Measurements from ENCODE around the gene SLC39A11.
"Not testable (repeated sequence)": the region's sequence is repeated elsewhere in the genome, so short reads cannot be mapped to it uniquely, and the experiment has no call there.

The SLC39A11 gene

DNA sequence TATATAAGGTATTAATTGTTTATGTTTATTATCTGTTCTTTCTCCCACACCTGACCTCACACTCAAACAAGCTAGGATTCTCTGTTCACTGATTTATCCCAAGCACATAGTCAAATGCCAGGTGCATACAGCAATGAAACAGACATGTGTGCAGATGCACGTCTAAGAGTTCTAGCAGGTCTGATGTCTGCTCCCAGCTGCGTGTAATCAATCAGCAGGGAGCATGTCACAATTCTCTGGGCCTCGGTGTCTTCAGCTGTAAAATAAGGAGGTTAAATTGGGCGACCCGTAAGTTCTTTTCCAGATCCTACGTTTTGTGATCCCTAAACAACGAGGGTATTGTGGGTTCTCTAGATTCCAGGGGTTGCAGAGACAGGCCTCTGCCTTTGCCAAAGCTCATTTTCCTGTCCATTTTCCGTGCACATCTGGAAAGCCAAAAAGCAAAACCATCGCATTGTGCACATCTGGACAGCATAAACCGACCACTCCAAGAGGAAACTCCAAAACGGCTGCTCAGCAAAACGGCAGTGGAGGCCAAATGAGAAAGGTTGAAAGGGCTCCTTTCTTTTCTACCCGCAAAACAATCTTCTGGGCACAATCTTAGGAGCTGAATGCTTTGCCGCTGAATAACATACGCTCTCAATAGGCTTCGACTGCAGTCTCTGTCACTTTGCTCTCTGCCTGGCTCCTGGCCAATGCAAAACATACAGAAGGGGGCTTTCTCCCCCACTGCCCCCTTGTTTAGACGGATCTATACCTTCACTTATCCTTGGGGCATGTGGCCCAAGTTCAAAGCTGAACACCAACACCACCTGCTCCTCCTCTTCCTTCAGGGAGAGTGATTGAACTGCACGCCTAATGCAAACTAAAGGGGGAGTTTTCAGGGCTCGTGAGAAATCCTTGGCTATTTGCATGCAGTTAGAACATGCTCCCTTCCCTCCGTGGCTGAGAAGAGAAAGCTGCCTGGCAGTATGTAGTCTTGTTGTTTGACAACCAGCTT is 426.3 kb downstream of the SLC39A11 start:
- no peak for DNase-seq

DNA sequence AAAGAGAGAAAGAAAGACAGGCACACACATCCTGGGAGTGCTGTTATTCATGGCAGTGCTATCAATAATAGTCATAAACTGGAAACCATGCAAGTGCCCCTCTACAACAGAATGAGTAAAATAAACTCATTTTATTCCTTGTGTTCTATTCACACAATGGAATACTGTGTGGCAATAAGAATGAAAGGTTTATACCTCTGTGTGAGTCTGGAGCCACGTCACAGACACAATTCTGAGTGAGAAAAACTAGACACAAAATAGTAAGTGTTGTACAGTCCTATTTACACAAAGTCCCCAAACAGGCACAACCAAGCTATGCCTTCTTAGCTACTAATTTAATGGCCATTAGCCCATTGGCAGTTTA is 429.7 kb downstream of the SLC39A11 start:
- DNase-seq, result no peak

DNA sequence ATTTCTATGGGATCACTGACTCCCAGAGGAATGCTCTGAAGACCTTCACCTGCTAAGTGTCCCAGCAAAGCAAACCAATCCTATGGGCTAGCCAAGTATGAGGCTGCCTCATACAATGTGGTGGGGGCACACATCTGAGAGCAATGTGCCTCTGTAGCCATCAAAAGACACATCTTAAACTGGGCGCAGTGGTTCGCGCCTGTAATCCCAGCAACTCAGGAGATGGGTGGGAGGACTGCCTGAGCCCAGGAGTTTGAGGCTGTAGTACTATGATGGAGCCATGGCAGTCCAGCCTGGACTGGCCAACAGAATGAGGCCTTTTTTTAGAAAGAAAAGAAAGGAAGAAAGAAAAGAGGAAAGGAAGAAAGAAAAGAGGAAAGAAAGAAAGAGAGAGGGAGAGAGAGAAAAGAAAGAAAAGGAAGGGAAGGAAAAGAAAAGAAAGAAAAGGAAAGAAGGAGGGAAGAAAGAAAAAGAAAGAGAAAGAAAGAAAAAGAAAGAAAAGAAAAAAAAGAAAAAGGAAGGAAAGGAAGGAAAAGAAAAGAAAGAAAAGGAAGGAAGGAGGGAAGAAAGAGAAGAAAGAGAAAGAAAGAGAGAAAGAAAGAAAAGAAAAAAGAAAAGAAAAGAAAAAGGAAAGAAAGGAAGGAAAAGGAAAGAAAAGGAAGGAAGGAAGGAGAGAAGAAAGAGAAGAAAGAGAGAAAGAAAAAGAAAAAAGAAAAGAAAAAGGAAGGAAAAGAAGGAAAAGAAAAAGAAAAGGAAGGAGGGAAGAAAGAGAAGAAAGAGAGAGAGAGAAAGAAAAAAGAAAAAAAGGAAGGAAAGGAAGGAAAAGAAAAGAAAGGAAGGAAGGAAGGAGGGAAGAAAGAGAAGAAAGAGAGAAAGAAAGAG is 430.3 kb downstream of the SLC39A11 start:
- DNase-seq, result no peak

DNA sequence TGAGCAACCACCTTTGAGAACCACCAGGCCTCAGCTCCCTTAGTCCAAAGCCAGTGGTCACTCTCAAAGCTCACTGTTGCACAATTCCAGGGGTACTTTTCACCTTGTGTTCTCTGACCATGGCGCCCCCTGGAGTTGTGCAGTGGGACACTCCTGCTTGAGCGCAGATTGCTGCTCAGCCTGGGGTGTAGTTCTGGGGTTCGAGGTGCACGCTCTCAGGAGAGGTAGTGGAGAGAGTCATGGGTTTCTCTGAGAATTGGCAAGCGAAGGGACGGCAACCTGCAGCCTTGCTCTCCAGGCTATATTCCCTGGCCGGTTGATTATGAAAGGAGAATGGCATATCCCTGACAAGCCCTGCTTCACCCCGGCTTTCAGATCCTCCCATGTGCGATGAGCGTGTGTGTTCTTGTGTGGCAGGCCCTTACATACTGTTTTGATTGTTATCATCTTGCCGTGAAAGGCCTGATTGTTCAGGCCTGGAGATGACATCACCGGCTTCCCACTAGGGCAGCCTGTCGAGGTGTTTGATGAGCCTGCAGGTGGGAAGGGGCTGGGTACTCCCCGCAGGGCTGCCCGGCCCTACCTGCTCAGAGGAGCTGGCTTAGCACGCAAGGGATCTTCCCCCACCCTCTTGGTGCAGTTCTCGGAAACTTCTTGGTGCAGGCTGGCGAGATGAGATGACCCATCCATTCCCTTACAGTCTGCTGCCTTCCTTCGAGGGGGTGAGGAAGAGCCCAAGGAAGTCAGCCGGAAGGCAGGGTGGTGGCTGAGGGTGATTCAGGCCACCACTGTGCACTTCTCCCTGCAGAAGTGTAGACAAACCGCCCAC is 431.2 kb downstream of the SLC39A11 start:
- DNase-seq, result no peak

DNA sequence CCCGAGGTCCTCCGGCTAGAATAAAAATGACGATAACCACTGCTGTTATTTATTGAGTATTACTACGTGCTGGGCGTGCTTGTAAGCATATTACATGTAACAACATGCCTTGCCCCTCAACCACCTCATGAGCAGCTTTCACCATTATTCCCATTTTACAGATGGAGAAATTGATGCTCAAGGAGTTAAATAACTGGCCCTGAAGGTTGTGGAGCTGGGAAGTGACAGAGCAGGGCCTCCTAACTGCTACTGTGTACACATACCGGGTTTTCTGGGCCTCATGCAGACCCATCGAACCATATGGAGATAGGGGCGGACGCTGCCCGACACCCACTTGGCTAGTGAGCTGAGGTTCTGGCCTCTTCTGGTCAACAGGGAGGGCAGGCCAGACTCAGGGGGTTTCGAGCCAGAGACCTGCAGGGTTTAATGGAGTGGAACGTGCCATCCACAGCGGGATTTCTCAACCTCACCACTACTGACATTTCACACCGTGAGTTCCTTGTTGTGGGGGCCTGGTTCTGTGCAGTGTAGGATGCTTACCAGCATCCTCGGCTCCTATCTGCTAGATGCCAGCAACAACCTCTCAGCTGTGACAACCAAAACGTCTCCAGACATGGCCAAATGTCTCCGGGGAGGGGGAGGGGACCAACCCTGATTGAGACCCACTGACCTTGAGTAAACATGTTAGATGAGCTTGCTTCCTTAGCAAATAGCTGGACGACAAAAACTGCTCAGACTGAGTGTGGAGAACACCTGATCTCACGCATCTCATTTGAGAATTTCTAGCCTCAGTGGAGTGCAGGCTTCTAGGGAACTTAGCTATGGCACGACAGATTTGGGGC is 432.0 kb downstream of the SLC39A11 start:
- DNase-seq, result no peak

DNA sequence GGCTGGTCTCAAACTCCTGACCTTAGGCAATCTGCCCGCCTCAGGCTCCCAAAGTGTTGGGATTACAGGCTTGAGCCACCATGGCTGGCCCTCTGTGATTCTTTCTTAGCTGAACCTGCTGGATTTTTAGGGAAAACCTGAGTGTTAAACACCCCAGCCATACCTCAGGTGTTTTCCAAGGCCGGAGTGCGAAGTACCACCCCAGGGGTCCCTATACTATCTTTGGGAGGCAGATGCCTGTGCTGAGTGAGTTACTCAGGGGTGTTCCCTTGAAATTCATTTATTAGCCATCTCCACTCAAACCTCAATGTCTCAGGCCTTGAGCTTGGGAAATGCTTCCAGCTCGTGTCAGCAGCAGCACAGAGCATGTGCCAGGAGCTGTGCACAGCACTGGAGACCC is 432.7 kb downstream of the SLC39A11 start:
- DNase-seq, result no peak

DNA sequence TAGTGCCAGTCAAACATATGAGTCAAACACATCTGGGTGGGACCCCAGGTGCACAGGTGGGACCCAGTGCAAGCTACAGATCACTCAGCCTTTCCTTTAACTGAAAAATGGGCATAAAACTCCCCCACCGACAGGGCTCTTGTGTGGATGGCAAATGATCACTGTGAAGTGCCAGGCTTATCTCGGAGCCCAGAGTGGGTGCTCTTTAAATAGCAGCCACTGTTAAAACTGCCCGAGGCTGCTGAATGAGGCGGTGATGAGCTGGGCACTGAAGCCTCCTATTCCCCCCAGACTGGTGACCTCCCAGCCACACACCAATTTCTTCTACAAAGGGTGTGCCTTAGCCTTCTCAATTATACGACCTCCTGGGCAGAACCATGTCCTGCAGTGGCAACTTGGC is 433.8 kb downstream of the SLC39A11 start:
- DNase-seq, result no peak

DNA sequence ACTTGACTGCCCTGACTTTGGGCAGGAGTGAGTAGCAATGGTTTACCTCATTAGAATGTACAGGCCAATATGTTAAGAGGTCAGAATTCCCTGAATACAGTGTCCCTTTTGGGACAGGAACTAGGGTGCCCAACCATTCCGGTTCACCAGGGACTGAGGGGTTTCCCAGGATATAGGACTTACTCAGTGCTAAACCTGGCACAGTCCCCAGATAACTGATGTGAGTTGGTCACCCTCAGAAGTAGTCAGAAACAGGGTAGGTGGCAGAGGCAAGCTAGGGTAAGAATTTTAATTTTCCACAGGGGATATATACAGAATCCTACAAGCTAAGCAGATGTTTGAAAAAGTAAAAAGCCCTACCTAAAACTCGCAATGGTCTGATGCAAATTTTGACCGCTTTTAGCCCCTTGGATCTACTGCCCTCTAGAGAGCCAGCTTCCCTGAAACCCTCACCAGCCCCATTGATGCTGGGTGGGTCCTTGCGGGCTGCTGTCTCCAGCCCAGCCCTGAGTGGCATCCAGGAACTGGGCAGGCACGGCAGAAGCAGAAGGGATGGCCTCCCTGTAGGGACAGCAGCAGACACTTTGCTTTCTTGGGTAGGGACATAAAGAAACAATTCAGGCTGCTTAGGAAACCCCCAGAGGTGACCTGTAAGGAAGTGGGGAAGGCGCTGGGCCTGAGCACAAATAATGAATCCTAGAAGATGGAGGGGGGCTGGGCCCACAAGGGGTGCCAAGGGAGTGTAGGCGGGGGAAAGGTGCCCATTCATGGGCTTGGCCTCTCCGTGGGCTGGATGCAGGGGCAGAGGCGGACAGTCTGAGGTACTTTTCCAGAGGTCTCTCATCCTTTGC is 434.8 kb downstream of the SLC39A11 start:
- DNase-seq, result no peak

DNA sequence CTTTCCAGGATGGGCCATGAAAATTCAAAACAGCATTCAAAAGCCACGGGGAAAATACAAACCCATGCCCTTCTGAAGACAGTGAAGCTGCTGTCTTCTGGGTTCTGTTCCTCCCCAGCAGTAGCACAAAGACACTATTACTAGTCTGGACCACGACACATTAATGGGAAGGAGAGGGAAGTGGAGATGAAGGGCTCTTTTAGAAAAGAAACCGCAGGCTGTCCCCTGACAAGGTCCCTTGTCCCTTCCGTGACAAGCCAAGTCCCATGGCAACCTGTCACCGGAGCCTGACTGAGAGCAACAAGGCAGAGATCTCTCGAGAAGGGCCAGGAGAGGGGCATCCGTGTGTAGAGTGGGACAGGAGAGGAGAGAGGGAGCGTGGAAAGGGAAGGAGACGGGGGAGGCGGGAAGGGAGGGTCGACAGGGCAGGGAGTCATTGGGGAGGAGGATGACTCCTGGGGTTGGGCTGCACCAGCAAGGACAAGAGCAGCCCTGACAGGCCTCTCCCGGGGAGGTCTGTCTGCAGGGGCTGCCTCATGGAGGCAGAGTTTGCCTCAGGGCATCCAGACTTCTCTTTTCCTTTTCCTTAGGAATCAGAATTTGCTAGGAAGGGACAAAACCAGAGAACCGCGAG is 436.2 kb downstream of the SLC39A11 start:
- no peak for DNase-seq

DNA sequence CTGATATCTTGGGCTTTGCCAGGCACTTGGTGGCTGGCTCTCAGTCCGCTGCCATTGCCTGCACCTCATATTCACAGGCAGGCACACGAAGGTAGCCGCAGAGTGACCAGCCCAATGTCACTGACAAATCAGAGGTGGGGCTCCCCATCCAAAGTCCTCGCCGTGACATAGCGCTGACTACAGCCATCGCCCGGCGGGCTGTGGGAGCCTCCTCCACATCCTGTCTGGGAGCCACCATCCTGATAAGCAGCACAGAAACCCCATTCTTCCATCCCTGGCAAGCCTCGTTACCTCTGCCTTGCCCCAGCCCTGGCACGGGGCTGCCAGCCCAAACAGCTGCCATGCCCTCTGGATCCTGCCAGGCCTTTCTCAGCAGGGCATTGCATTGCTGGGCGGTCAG is 437.8 kb downstream of the SLC39A11 start:
- no peak for DNase-seq

DNA sequence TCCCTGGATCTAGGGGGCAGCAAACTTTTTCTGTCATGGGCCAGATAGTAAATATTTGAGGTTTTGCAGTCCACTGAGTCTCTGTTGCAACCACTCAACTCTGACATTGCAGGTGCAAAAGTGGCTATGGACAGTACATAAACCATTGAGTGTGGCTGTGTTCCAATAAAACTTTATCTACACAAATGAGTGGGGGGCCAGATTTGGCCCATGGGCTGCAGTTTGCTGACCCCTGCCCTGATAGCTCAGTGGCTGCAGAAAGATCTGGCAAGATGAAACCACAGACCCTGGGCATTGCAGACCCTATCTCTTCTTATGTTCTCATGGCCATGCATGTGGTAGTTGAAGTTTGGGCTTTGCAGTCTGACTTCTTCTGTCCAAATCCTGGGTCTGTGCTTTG is 440.5 kb downstream of the SLC39A11 start:
- no peak for DNase-seq

DNA sequence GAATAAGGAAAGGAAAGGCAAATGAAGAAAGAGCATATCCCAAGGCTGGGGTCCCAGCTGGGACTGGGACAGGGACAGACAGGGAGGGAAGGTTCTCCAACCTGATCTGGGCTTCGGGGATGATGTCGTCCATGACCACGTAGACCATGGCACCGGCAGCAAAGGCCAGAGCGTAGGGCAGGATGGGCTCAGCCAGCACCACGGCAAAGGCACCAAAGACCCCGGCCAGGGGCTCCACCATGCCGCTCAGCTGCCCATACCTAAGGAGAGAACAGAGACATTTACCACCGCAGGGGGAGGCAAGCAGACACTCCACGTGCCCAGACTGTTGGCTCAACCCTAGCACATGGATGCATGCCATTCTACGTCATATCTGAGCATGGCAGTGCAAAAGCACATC is 443.8 kb downstream of the SLC39A11 start:
- DNase-seq, result no peak

DNA sequence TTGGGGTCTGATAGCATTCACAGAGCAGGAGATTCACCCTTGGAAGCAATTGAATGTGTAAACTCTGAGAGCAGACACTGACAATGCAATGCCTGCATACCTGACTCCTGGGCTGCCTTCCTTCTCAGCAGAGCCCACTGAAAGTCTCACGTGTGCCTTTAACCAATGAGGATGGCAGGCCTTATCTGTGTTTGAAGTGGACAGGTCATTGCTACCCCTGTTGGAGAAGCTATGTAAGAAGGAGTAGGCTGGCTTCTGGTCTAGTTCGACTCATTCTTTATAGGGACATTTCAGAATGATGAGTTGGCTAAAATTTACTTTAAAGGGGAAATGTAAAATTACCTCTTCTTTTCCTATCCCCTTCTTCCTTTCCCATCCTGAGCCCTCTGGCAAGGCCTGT is 446.3 kb downstream of the SLC39A11 start:
- DNase-seq, result no peak

DNA sequence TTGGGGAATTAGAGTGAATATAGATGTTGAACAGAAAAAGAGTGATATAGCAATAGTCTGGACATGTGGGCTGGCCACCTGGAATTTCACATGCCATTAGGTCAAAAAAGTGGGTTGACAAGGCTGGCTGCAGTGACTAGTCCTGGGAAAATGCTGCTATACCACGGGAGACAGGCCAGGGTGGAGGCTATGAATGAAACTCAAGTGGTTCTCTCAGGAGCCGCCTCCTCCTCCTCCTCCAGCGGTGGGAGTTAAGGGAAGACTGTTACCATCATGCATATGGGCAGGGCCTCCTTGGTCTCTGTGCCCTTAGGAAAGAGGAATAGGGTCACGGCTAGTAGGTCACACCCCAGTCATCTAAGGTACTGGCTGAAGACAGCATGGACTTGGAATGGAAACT is 448.0 kb downstream of the SLC39A11 start:
- DNase-seq, result no peak

DNA sequence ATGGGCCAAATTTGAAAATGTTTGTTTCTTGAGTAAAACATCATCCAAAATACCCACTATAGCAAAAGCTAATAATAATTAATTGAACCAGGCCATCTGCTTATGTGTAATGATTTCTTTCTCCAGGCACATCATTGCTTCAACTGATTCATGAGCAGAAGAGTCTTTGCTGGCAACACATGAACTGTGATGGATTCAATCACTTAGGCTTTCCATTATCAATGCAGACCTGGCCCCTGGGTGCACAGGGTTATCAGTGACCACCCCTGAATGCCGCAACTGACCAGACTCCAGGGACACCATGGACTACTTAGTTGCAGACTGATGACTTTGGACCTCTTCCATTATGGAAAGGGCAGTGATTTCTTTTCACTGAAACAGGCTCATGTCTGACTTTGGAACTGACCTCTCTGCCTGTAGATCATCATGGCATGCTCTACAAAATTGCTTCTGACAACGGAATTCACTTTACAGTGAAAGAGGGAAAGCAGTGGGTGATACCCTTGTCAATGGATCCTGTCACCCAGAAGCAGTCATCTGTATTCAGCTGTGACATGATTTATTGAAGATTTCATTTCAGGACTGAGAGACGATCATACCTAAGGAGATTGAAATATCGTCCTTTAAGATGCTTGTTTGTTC is 448.8 kb downstream of the SLC39A11 start:
- no peak for DNase-seq

DNA sequence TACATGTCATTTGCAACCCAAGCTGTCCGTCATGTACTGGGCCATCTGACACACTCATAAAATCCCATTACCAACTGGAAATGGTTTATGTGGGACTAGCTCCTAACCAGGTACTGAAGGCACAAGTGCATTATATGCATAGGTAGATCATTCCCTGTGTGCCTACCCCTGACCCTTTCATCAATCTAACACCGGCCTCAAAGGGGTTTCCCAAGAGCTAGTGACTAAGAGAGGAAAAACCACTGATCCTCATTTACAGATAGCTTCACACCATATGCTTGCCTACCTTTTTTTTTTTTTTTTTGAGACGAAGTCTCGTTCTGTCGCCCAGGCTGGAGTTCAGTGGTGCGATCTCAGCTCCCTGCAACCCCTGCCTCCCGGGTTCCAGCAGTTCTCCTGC is 449.8 kb downstream of the SLC39A11 start:
- DNase-seq, result no peak

DNA sequence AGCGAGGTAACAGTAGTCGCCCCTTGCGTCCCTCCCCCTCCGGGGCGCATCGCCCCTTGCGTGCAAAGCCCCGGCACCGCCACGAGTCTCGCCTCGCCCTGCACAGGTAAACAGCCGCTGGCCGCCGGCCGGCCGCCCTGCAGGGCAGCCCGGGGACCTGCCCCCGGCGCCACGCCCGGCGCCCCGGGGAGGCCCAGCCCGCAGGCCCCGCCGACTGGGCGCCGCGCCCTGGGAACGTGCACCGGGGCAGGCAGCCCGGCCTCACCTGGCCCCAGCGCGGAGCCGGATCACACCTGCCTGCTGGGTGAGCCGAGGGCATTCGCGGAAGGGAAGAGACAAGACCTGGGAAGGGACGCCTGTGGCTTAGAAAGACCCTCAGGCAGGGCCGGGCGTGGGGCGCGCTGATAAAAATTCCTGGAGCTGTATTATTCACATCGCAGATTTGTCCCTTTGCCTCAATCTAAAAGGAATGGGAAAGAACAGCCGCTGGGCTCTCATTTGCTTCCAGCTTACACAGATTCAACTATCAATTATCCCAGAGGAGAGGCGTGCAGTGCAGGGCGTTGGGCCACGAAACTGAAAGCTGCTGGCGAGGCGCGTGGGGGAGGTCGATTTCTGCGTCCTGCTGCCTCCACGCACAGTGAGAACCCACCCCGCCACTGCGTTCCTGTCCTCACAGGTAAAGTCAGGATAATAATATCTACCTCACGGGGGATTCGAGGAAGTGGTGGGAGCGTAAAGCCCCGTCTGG is 451.9 kb downstream of the SLC39A11 start:
- no peak for DNase-seq

DNA sequence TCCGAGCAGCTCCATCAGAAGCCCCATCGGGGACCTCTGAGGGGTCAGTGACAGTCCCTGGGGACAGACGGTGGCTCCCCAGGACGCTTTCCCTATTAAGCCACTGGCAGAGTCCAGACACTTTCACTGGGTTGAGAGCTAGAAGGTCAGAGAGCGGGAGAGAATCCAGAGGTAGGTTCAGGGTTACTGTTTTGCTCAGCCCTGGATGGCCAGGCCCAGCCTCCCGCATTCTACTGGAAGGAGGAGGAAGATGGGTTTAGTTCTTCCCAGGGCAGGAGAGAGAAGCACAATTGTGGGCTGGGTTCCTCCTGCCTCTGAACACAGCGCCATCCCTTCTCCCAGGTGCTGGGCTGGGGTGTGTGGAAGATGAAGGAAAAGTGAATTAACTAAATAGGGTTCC is 452.8 kb downstream of the SLC39A11 start:
- DNase-seq, result no peak

DNA sequence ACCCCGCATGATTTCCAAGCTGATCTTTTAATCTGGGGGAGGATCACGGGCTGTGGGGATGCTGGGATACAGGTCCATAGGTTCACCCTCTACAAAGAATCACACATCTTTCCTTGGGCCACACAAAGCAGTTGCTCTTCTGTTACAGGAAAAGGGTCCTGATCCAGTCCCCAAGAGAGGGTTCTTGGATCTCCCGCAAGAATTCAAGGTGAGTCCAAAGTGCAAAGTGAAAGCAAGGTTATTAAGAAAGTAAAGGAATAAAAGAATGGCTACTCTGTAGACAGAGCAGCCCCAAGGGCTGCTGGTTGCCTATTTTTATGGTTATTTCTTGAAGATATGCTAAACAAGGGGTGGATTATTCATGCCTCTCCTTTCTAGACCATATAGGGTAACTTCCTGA is 453.6 kb downstream of the SLC39A11 start:
- not testable (repeated sequence) for DNase-seq
